Calu3 (cell line): ENCODE measurements around the gene PIAS3. TPM values are rescaled to one million over a fixed set of nuclear protein-coding genes. Genes with fewer than 3 reads are reported as not detected.

ENCODE experiments used
- BruUV-seq: library from RNA; stranded (reverse); fragments of 400-500 nt; replicated peaks from 2 replicates; lab custom pipeline; 2021; lab: Mats Ljungman, UMichigan
- CTCF ChIA-PET: fragments of 300-600 bp; sonication (Branson Sonifier 250); formaldehyde crosslinking; loops from one replicate; lab custom pipeline; 2022; ENCODE audit warnings: antibody characterized with exemption; lab: Charles Lee
- DNase-seq: peaks from one replicate; pipeline ENCODE4 v3.0.0; 2022
- H3K27ac Mint-ChIP-seq: one replicate; pipeline ENCODE4 v1.8.0; 2022; ENCODE audit warnings: mixed read lengths; ENCODE audit not compliant: unreplicated experiment
- H3K27me3 Mint-ChIP-seq: one replicate; pipeline ENCODE4 v1.8.0; 2022; ENCODE audit warnings: mixed read lengths; ENCODE audit not compliant: unreplicated experiment
- H3K36me3 Mint-ChIP-seq: one replicate; pipeline ENCODE4 v1.8.0; 2022; ENCODE audit warnings: mild to moderate bottlenecking, moderate library complexity, mixed read lengths; ENCODE audit not compliant: insufficient read depth, unreplicated experiment
- H3K4me1 Mint-ChIP-seq: one replicate; pipeline ENCODE4 v1.8.0; 2022; ENCODE audit warnings: mild to moderate bottlenecking, low read depth, mixed read lengths; ENCODE audit not compliant: unreplicated experiment
- H3K4me3 Mint-ChIP-seq: one replicate; pipeline ENCODE4 v1.8.0; 2022; ENCODE audit warnings: mild to moderate bottlenecking, low read depth, moderate library complexity, mixed read lengths; ENCODE audit not compliant: unreplicated experiment
- H3K9me3 Mint-ChIP-seq: one replicate; pipeline ENCODE4 v1.8.0; 2022; ENCODE audit warnings: low read depth, mixed read lengths; ENCODE audit not compliant: unreplicated experiment
- intact Hi-C: fragments of 100-400 bp; cut with micrococcal nuclease; formaldehyde crosslinking; loops from one replicate; pipeline ENCODE4 v1.10.0; 2022; ENCODE audit not compliant: unreplicated experiment
- total RNA-seq: library from RNA; stranded (reverse); gene quantifications from 2 replicates; pipeline ENCODE4 v1.2.3, GENCODE V29; 2022
- TF ChIP-seq, protein P1 (sequence below): fragments of 200-600 bp; IDR thresholded peaks from one replicate; pipeline ENCODE4 v1.8.0; 2022; ENCODE audit warnings: antibody characterized with exemption; ENCODE audit not compliant: unreplicated experiment

Gene PIAS3
- total RNA-seq, 1 experiment from 2014 or later: 40.1 TPM

DNA sequence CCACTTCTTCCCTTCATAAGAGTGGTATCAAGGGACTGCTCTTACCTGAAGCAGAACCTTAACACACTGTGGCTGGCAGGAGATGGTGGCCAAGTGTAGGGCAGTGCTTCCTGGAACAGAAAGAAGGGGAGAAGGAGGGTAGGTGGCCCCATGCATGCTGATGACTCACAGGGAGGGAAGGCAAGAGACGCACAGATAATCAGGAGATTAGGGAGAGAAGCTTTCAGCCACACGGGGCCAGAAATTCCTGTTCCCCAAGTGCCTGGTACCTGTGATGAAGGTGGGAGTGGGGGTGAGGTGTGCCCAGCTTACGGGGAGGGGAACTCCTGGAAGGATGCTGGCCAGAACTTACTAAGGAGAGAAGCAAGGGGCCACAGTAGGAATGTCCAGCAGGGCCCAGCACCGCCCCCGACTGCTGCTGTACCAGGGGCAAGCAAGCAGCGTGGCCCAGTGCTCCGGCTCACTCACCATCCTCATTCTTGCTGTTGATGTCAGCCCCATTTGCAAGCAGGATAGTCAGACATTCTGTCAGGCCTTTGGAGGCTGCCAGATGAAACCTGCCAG is 19.1 kb upstream of the PIAS3 start:
- peak overlapping the region; percentile 71 for H3K27ac Mint-ChIP-seq
- H3K9me3 Mint-ChIP-seq: no peaks in the 10 kb centered on the region
- H3K4me1 Mint-ChIP-seq: peaks cover 40% of the 10 kb centered on the region
- H3K4me3 Mint-ChIP-seq: peak overlapping the region; percentile 24
- no TSS peak for BruUV-seq
- TF ChIP-seq, protein P1, sequence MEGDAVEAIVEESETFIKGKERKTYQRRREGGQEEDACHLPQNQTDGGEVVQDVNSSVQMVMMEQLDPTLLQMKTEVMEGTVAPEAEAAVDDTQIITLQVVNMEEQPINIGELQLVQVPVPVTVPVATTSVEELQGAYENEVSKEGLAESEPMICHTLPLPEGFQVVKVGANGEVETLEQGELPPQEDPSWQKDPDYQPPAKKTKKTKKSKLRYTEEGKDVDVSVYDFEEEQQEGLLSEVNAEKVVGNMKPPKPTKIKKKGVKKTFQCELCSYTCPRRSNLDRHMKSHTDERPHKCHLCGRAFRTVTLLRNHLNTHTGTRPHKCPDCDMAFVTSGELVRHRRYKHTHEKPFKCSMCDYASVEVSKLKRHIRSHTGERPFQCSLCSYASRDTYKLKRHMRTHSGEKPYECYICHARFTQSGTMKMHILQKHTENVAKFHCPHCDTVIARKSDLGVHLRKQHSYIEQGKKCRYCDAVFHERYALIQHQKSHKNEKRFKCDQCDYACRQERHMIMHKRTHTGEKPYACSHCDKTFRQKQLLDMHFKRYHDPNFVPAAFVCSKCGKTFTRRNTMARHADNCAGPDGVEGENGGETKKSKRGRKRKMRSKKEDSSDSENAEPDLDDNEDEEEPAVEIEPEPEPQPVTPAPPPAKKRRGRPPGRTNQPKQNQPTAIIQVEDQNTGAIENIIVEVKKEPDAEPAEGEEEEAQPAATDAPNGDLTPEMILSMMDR: no peak
- peaks cover 13% of the 10 kb centered on the region for H3K27me3 Mint-ChIP-seq
- intact Hi-C loops: no loop called here
- peak; percentile 68 for DNase-seq
- CTCF ChIA-PET: interaction anchor here (1.7 to 2.0 kb wide), 3 partner anchors 10 to 19 kb away, joined by 4 to 10 read pairs (median 10); partner anchors contain the start of gene PIAS3
- peaks cover 6% of the 10 kb centered on the region for H3K36me3 Mint-ChIP-seq

DNA sequence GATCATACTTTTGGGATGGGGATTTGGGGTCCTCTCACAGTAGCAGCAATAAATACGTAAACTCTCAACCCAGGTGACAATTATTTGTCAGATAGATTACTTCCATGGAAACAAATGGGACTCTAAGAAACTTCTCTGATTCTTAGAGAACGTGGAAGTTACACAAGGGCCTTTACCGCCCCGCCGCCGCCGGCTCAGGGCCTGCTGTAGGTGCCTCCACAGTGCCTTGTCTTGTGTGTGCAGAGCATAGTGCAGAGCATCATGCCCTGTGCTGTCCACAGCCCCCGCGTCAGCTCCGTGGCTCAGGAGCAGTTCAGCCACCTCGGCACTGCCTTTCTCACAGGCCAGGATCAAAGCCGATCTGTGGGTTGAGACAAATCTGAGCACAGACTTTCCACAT is 15.8 kb upstream of the PIAS3 start:
- Mint-ChIP-seq H3K4me1 (peaks cover 31% of the 10 kb centered on the region), H3K36me3 (peaks cover 6% of the 10 kb centered on the region), H3K27ac (no peak overlapping the region), H3K9me3 (no peaks in the 10 kb centered on the region), H3K4me3 (no peak overlapping the region), H3K27me3 (peaks cover 15% of the 10 kb centered on the region)
- no peak for DNase-seq
- BruUV-seq: no TSS peak
- CTCF ChIA-PET: no interaction called here
- intact Hi-C loops: no loop called here
- TF ChIP-seq, protein P1: no peak

DNA sequence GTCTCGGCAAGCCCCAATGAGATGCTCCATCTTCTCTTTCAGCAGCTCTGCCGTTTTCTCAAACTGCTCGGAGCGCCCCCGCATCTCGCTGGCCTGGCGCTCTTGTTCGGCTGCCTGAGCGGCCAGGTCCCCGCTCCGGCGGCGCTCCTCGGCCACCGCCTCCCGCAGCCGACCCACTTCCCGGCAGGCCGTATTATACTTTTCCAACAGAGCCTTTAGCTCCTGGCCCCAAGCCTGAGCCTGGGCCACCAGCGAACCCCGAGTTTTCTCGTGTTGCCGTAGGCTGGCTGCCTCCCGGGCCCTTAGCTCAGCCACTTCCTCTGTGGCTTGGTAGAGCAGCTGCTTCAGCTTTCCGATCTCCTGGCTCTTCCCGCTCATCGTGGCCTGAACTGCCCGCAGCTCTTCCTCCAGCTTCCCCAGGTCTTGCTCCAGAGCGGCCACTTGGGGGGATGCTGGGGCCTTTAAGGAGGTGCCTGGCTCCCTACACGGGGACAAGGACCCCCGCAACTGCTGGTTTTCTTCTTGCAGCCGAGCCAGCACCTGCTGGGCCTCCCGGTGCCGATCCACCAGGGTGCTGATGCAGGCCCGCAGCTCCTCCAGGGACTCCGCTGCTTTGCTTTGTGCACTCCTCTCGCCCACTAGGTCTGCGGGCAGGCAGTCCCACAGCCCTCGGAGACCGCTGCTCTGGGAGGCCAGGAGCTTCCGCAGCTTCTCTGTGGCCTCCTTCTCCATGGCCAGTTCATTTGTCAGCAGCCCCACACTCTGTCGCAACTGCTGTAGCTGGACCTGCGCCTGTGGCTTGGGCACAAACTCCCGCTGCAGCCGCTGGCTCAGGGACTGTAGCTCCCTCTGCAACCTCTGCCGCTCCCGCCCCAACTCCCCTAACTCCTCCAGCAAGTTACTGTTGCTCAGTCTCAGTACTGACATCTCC is 13.4 kb upstream of the PIAS3 start:
- CTCF ChIA-PET: no interaction called here
- intact Hi-C loops: no loop called here
- Mint-ChIP-seq H3K27me3 (peaks cover 30% of the 10 kb centered on the region), H3K9me3 (no peaks in the 10 kb centered on the region), H3K4me3 (no peak overlapping the region), H3K4me1 (peaks cover 8% of the 10 kb centered on the region), H3K36me3 (no peaks in the 10 kb centered on the region), H3K27ac (no peak overlapping the region)
- DNase-seq: no peak
- TF ChIP-seq, protein P1: no peak
- no TSS peak for BruUV-seq

DNA sequence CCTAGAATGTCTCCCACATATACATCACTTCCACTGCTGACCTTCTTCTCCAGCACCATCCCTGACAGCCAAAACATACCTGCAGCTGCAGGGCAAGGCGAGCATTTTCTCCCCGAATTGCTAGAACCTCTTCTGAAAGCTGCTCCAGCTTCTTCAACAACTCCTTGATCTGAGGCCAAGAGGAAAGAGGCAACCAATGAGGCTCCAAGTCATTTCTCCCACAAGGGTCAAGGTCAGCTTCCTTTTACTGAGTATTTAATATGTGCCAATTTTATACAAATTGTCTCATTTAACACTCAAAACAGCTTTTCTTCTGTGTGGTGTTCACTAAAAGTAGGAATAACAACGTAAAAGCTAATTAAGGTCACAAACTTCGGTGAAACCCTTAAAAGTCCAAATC is 9.4 kb upstream of the PIAS3 start:
- no TSS peak for BruUV-seq
- no peak overlapping the region for H3K27ac Mint-ChIP-seq
- peaks cover 6% of the 10 kb centered on the region for H3K36me3 Mint-ChIP-seq
- peaks cover 48% of the 10 kb centered on the region for H3K27me3 Mint-ChIP-seq
- no peaks in the 10 kb centered on the region for H3K9me3 Mint-ChIP-seq
- CTCF ChIA-PET: interaction anchor here (1.7 kb wide), 1 partner anchor 9 kb away, joined by 5 read pairs; the partner anchor contains the start of gene PIAS3
- H3K4me1 Mint-ChIP-seq: no peaks in the 10 kb centered on the region
- H3K4me3 Mint-ChIP-seq: no peak overlapping the region
- intact Hi-C loops: no loop called here
- TF ChIP-seq, protein P1: no peak
- no peak for DNase-seq
